Ishikawa (cell line): Measurements from ENCODE around the gene TIMM44.

Experiments used
- EGR1 ChIP-seq: IDR thresholded peaks from 2 replicates; pipeline ENCODE4 v1.6.1; 2012
- EP300 ChIP-seq: IDR thresholded peaks from 2 replicates; pipeline ENCODE4 v1.6.1; 2012; ENCODE audit warnings: borderline replicate concordance
- FOXM1 ChIP-seq: IDR thresholded peaks from 2 replicates; pipeline ENCODE4 v1.6.1; 2012; ENCODE audit warnings: low read depth, borderline replicate concordance
- NFIC ChIP-seq: IDR thresholded peaks from 2 replicates; pipeline ENCODE4 v1.6.1; 2012
- RAD21 ChIP-seq: IDR thresholded peaks from 2 replicates; pipeline ENCODE4 v1.6.1; 2012; ENCODE audit warnings: low read depth
- TAF1 ChIP-seq: IDR thresholded peaks from 2 replicates; pipeline ENCODE4 v1.6.1; 2012; ENCODE audit warnings: low read depth, mild to moderate bottlenecking
- TCF12 ChIP-seq: IDR thresholded peaks from 2 replicates; pipeline ENCODE4 v1.6.1; 2012; ENCODE audit warnings: low read depth
- YY1 ChIP-seq: IDR thresholded peaks from 2 replicates; pipeline ENCODE4 v1.6.1; 2012; ENCODE audit warnings: low read depth
- TF ChIP-seq, protein P1 (sequence below): IDR thresholded peaks from 2 replicates; pipeline ENCODE4 v1.6.1; 2012
- TF ChIP-seq, protein P2 (sequence below): IDR thresholded peaks from 2 replicates; pipeline ENCODE4 v1.6.1; 2012; ENCODE audit warnings: low read depth, mild to moderate bottlenecking

DNA sequence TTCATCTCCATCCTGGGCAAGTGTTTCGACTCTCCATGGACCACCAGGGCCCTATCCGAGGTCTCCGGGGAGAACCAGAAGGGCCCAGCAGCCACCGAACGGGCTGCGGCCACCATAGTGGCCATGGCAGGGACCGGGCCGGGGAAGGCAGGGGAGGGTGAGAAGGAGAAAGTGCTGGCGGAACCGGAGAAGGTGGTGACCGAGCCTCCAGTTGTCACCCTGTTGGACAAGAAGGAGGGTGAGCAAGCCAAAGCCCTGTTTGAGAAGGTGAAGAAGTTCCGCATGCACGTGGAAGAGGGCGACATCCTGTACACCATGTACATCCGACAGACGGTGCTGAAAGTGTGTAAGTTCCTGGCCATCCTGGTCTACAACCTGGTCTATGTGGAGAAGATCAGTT is 44.5 kb downstream of the TIMM44 start:
- TF ChIP-seq RAD21 (no peak), NFIC (no peak), YY1 (no peak), TAF1 (no peak), EP300 (no peak), EGR1 (no peak), TCF12 (no peak), FOXM1 (no peak)
- TF ChIP-seq, protein P1, sequence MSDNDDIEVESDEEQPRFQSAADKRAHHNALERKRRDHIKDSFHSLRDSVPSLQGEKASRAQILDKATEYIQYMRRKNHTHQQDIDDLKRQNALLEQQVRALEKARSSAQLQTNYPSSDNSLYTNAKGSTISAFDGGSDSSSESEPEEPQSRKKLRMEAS = no peak
- TF ChIP-seq, protein P2, sequence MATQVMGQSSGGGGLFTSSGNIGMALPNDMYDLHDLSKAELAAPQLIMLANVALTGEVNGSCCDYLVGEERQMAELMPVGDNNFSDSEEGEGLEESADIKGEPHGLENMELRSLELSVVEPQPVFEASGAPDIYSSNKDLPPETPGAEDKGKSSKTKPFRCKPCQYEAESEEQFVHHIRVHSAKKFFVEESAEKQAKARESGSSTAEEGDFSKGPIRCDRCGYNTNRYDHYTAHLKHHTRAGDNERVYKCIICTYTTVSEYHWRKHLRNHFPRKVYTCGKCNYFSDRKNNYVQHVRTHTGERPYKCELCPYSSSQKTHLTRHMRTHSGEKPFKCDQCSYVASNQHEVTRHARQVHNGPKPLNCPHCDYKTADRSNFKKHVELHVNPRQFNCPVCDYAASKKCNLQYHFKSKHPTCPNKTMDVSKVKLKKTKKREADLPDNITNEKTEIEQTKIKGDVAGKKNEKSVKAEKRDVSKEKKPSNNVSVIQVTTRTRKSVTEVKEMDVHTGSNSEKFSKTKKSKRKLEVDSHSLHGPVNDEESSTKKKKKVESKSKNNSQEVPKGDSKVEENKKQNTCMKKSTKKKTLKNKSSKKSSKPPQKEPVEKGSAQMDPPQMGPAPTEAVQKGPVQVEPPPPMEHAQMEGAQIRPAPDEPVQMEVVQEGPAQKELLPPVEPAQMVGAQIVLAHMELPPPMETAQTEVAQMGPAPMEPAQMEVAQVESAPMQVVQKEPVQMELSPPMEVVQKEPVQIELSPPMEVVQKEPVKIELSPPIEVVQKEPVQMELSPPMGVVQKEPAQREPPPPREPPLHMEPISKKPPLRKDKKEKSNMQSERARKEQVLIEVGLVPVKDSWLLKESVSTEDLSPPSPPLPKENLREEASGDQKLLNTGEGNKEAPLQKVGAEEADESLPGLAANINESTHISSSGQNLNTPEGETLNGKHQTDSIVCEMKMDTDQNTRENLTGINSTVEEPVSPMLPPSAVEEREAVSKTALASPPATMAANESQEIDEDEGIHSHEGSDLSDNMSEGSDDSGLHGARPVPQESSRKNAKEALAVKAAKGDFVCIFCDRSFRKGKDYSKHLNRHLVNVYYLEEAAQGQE = no peak
